Glutamatergic neuron (in vitro differentiated cells): Measurements from ENCODE around the gene ZNF618. TPM values are rescaled to one million over a fixed set of nuclear protein-coding genes. Genes with fewer than 3 reads are reported as not detected.
A peak's percentile ranks its signal among the peaks of the same experiment; 100 is the strongest.

Experiments
- DNase-seq: peaks from one replicate; pipeline ENCODE4 v3.0.0; 2022
- H3K27ac Mint-ChIP-seq: one replicate; pipeline ENCODE4 v1.8.0; 2020; ENCODE audit warnings: mild to moderate bottlenecking, mixed read lengths, inconsistent platforms; ENCODE audit not compliant: unreplicated experiment
- H3K27me3 Mint-ChIP-seq: one replicate; pipeline ENCODE4 v1.8.0; 2020; ENCODE audit warnings: mild to moderate bottlenecking, moderate library complexity, mixed read lengths, inconsistent platforms; ENCODE audit not compliant: unreplicated experiment
- H3K36me3 Mint-ChIP-seq: one replicate; pipeline ENCODE4 v1.8.0; 2020; ENCODE audit warnings: mild to moderate bottlenecking, mixed read lengths, inconsistent platforms; ENCODE audit not compliant: unreplicated experiment
- H3K4me1 Mint-ChIP-seq: one replicate; pipeline ENCODE4 v1.8.0; 2020; ENCODE audit warnings: mild to moderate bottlenecking, low read depth, mixed read lengths, inconsistent platforms; ENCODE audit not compliant: unreplicated experiment
- H3K4me3 Mint-ChIP-seq: one replicate; pipeline ENCODE4 v1.8.0; 2020; ENCODE audit warnings: mild to moderate bottlenecking, mixed read lengths, inconsistent platforms; ENCODE audit not compliant: unreplicated experiment
- H3K9me3 Mint-ChIP-seq: one replicate; pipeline ENCODE4 v1.8.0; 2020; ENCODE audit warnings: mild to moderate bottlenecking, moderate library complexity, mixed read lengths, inconsistent platforms; ENCODE audit not compliant: unreplicated experiment
- CTCF ChIP-seq: fragments of 200-600 bp; sonication (generic); IDR thresholded peaks from one replicate; pipeline ENCODE4 v1.5.0; 2021; ENCODE audit not compliant: partially characterized antibody, unreplicated experiment
- total RNA-seq: library from RNA; stranded (reverse); fragmentation: NEBNext Ultra II Directional; extraction: Animal tissue kit (Norgen Biotek cat#: 25700); gene quantifications from one replicate; pipeline ENCODE4 v1.2.1, GENCODE V29; 2021; ENCODE audit not compliant: unreplicated experiment

The ZNF618 gene
- total RNA-seq, 1 donor from 2014 or later = 114 TPM

GRCh38 chr9:113844466-113844865 is 31.6 kb upstream of the ZNF618 start:
- no peaks in the 10 kb centered on the region for H3K4me1 Mint-ChIP-seq
- H3K36me3 Mint-ChIP-seq = peaks cover 4% of the 10 kb centered on the region
- no peak overlapping the region for H3K4me3 Mint-ChIP-seq
- peaks cover 1% of the 10 kb centered on the region for H3K9me3 Mint-ChIP-seq
- H3K27ac Mint-ChIP-seq = no peak overlapping the region
- no peak for DNase-seq
- TF ChIP-seq CTCF = no peak
- no peaks in the 10 kb centered on the region for H3K27me3 Mint-ChIP-seq

GRCh38 chr9:113851359-113851758 is 24.8 kb upstream of the ZNF618 start:
- peaks cover 2% of the 10 kb centered on the region for H3K9me3 Mint-ChIP-seq
- TF ChIP-seq CTCF = no peak
- peaks cover 2% of the 10 kb centered on the region for H3K27me3 Mint-ChIP-seq
- DNase-seq = no peak
- no peak overlapping the region for H3K4me3 Mint-ChIP-seq
- H3K4me1 Mint-ChIP-seq = no peaks in the 10 kb centered on the region
- peaks cover 17% of the 10 kb centered on the region for H3K36me3 Mint-ChIP-seq
- no peak overlapping the region for H3K27ac Mint-ChIP-seq

GRCh38 chr9:113851873-113852272 is 24.2 kb upstream of the ZNF618 start:
- H3K4me3 Mint-ChIP-seq = no peak overlapping the region
- TF ChIP-seq CTCF = no peak
- H3K9me3 Mint-ChIP-seq = peaks cover 2% of the 10 kb centered on the region
- no peak for DNase-seq
- H3K27me3 Mint-ChIP-seq = peaks cover 2% of the 10 kb centered on the region
- H3K27ac Mint-ChIP-seq = no peak overlapping the region
- no peaks in the 10 kb centered on the region for H3K4me1 Mint-ChIP-seq
- H3K36me3 Mint-ChIP-seq = peaks cover 17% of the 10 kb centered on the region

GRCh38 chr9:113853333-113853732 is 22.8 kb upstream of the ZNF618 start:
- H3K27ac Mint-ChIP-seq = no peak overlapping the region
- no peak for DNase-seq
- H3K9me3 Mint-ChIP-seq = peaks cover 2% of the 10 kb centered on the region

GRCh38 chr9:113854310-113854709 is 21.8 kb upstream of the ZNF618 start:
- DNase-seq = no peak
- no peak overlapping the region for H3K4me3 Mint-ChIP-seq
- no peaks in the 10 kb centered on the region for H3K4me1 Mint-ChIP-seq
- peaks cover 2% of the 10 kb centered on the region for H3K27me3 Mint-ChIP-seq
- no peak for TF ChIP-seq CTCF
- H3K9me3 Mint-ChIP-seq = peaks cover 2% of the 10 kb centered on the region
- no peak overlapping the region for H3K27ac Mint-ChIP-seq
- H3K36me3 Mint-ChIP-seq = peaks cover 17% of the 10 kb centered on the region

More at GRCh38 chr9:113853333-113853732, 22.8 kb upstream of the ZNF618 start:
- TF ChIP-seq CTCF = peak; percentile 21
- H3K4me3 Mint-ChIP-seq = no peak overlapping the region
- peaks cover 2% of the 10 kb centered on the region for H3K27me3 Mint-ChIP-seq
- no peaks in the 10 kb centered on the region for H3K4me1 Mint-ChIP-seq
- peaks cover 17% of the 10 kb centered on the region for H3K36me3 Mint-ChIP-seq
